MM.1S (cell line): Measurements from ENCODE around the gene PRR3.

Experiments used
- DNase-seq: peaks from one replicate; pipeline ENCODE4 v3.0.0-alpha.2; 2015
- H2AFZ ChIP-seq: fragments of 300-600 bp; sonication (generic); 2 replicates; pipeline ENCODE4 v1.6.0; 2016; ENCODE audit warnings: antibody characterized with exemption, low read length
- H3F3A ChIP-seq: fragments of 300-600 bp; sonication (generic); 2 replicates; pipeline ENCODE4 v1.6.1; 2016; ENCODE audit warnings: mild to moderate bottlenecking, antibody characterized with exemption, low read length, moderate library complexity, mixed read lengths; ENCODE audit not compliant: insufficient read depth
- H3K27ac ChIP-seq: fragments of 300-600 bp; sonication (generic); 2 replicates; pipeline ENCODE4 v1.5.1; 2016; ENCODE audit warnings: mild to moderate bottlenecking, low read length
- H3K27me3 ChIP-seq: fragments of 300-600 bp; sonication (generic); replicated peaks from 2 replicates; pipeline ENCODE4 v1.6.0; 2016; ENCODE audit warnings: low read length; ENCODE audit not compliant: insufficient read depth
- H3K36me3 ChIP-seq: fragments of 300-600 bp; sonication (generic); replicated peaks from 2 replicates; pipeline ENCODE4 v1.6.1; 2016; ENCODE audit warnings: mild to moderate bottlenecking, low read length, mixed read lengths; ENCODE audit not compliant: insufficient read depth
- H3K4me1 ChIP-seq: fragments of 300-600 bp; sonication (generic); 2 replicates; pipeline ENCODE4 v1.6.1; 2016; ENCODE audit warnings: low read length, mixed read lengths
- H3K4me2 ChIP-seq: fragments of 300-600 bp; sonication (generic); 2 replicates; pipeline ENCODE4 v1.6.0; 2016; ENCODE audit warnings: low read depth, low read length
- H3K4me3 ChIP-seq: fragments of 300-600 bp; sonication (generic); 2 replicates; pipeline ENCODE4 v1.5.1; 2016; ENCODE audit warnings: low read length, mixed read lengths
- H3K79me2 ChIP-seq: fragments of 300-600 bp; sonication (generic); 2 replicates; pipeline ENCODE4 v1.6.1; 2016; ENCODE audit warnings: mixed run types, low read length, mixed read lengths
- H3K9ac ChIP-seq: fragments of 300-600 bp; sonication (generic); 2 replicates; pipeline ENCODE4 v1.6.1; 2016; ENCODE audit warnings: low read length, mixed read lengths
- H3K9me2 ChIP-seq: fragments of 300-600 bp; sonication (generic); replicated peaks from 2 replicates; pipeline ENCODE4 v1.6.1; 2016; ENCODE audit warnings: mild to moderate bottlenecking, low read length, mixed read lengths; ENCODE audit not compliant: insufficient read depth
- H3K9me3 ChIP-seq: fragments of 300-600 bp; sonication (generic); replicated peaks from 2 replicates; pipeline ENCODE4 v1.6.1; 2016; ENCODE audit warnings: mild to moderate bottlenecking, low read length, mixed read lengths; ENCODE audit not compliant: insufficient read depth
- H4K20me1 ChIP-seq: fragments of 300-600 bp; sonication (generic); 2 replicates; pipeline ENCODE4 v1.6.1; 2016; ENCODE audit warnings: mild to moderate bottlenecking, low read length, moderate library complexity, mixed read lengths; ENCODE audit not compliant: insufficient read depth
- EZH2 ChIP-seq: fragments of 300-600 bp; sonication (generic); optimal IDR thresholded peaks from 2 replicates; pipeline ENCODE3; 2017; ENCODE audit warnings: low read depth, mild to moderate bottlenecking, antibody characterized with exemption, low read length, mixed read lengths
- EZH2phosphoT487 ChIP-seq: fragments of 300-600 bp; sonication (generic); IDR thresholded peaks from 2 replicates; pipeline ENCODE4 v1.6.1; 2018; ENCODE audit warnings: antibody characterized with exemption, low read length
- TF ChIP-seq, protein P1 (sequence below): fragments of 300-600 bp; sonication (generic); IDR thresholded peaks from 2 replicates; pipeline ENCODE4 v1.5.1; 2016; ENCODE audit warnings: antibody characterized with exemption, low read length, mixed read lengths

The PRR3 gene

GRCh38 chr6:30578051-30578450 is 21.0 kb downstream of the PRR3 start:
- no peaks in the 10 kb centered on the region for H3K9me3 ChIP-seq
- peaks cover under 1% of the 10 kb centered on the region; the same call in 1 of the 2 replicates for H3F3A ChIP-seq
- TF ChIP-seq EZH2phosphoT487: no peak
- TF ChIP-seq EZH2: no peak
- TF ChIP-seq, protein P1, sequence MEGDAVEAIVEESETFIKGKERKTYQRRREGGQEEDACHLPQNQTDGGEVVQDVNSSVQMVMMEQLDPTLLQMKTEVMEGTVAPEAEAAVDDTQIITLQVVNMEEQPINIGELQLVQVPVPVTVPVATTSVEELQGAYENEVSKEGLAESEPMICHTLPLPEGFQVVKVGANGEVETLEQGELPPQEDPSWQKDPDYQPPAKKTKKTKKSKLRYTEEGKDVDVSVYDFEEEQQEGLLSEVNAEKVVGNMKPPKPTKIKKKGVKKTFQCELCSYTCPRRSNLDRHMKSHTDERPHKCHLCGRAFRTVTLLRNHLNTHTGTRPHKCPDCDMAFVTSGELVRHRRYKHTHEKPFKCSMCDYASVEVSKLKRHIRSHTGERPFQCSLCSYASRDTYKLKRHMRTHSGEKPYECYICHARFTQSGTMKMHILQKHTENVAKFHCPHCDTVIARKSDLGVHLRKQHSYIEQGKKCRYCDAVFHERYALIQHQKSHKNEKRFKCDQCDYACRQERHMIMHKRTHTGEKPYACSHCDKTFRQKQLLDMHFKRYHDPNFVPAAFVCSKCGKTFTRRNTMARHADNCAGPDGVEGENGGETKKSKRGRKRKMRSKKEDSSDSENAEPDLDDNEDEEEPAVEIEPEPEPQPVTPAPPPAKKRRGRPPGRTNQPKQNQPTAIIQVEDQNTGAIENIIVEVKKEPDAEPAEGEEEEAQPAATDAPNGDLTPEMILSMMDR: no peak
- no peak for DNase-seq
- H3K4me1 ChIP-seq: peaks cover 8% of the 10 kb centered on the region
- H3K9ac ChIP-seq: no peak overlapping the region
- no peak overlapping the region for H3K27ac ChIP-seq
- peaks cover 5% of the 10 kb centered on the region; the same call in 1 of the 2 replicates for H4K20me1 ChIP-seq
- no peaks in the 10 kb centered on the region for H3K9me2 ChIP-seq
- peaks cover 44% of the 10 kb centered on the region for H3K79me2 ChIP-seq
- no peaks in the 10 kb centered on the region for H3K27me3 ChIP-seq
- no peak overlapping the region for H2AFZ ChIP-seq
- no peak overlapping the region for H3K4me2 ChIP-seq
- H3K36me3 ChIP-seq: peaks cover 4% of the 10 kb centered on the region
- H3K4me3 ChIP-seq: no peak overlapping the region

DNA sequence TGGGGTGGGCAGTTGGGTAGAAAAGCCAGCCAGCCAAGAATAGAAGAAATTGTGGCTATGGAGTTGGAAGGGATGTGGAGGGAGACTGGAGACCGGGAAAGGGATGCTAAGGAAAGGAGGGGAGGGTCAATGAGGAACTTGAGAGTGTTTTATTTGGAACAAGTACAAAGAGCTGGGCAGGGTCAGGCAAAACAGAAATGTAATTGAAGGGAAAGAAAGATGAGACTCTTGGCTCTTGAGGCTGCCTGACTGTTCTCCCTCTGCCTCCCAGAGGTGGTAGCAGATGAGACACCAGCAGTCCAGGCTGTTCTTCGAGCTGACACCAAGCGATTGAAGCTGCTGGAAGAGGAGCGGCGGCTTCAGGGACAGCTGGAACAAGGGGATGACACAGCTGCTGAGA is 26.8 kb downstream of the PRR3 start:
- TF ChIP-seq, protein P1: no peak
- TF ChIP-seq EZH2phosphoT487 (no peak), EZH2 (no peak)
- H4K20me1 ChIP-seq: no peaks in the 10 kb centered on the region
- H3K27ac ChIP-seq: no peak overlapping the region
- H2AFZ ChIP-seq: no peak overlapping the region
- no peaks in the 10 kb centered on the region for H3K27me3 ChIP-seq
- H3K4me1 ChIP-seq: no peaks in the 10 kb centered on the region
- H3K9ac ChIP-seq: no peak overlapping the region
- H3K79me2 ChIP-seq: peaks cover 4% of the 10 kb centered on the region; the same call in 1 of the 2 replicates
- H3K9me3 ChIP-seq: no peaks in the 10 kb centered on the region
- no peaks in the 10 kb centered on the region for H3F3A ChIP-seq
- no peak overlapping the region for H3K4me2 ChIP-seq
- no peak overlapping the region for H3K4me3 ChIP-seq
- DNase-seq: no peak
- H3K9me2 ChIP-seq: no peaks in the 10 kb centered on the region
- H3K36me3 ChIP-seq: peaks cover 3% of the 10 kb centered on the region

DNA sequence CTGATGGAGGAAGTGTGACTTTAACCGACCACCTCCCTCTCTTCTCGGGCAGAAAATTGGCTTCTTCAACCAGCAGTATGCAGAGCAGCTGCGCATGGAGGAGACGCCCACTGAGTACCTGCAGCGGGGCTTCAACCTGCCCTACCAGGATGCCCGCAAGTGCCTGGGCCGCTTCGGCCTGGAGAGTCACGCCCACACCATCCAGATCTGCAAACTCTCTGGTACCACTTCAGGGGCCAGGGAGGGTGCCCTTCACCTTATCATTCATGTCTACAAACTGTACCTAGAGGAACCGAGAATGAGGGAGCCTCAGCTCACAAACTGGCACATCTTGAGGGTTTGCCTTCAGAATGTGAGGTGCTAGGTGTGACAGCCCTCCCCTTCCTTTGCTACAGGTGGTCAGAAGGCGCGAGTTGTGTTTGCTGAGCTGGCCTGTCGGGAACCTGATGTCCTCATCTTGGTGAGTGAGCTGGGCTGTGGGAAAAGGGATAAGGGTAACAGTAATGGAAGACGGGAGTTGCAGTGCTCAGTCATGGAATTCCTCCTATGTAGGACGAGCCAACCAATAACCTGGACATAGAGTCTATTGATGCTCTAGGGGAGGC is 32.8 kb downstream of the PRR3 start:
- no peak for TF ChIP-seq EZH2phosphoT487
- TF ChIP-seq, protein P1: no peak
- no peak for TF ChIP-seq EZH2
- H3F3A ChIP-seq: 0 out of 2 replicates have a peak, but pooled peaks cover 4% of the 10 kb centered on the region
- DNase-seq: no peak
- H3K4me1 ChIP-seq: no peaks in the 10 kb centered on the region
- peaks cover 36% of the 10 kb centered on the region; the same call in 1 of the 2 replicates for H3K79me2 ChIP-seq
- H3K9me3 ChIP-seq: no peaks in the 10 kb centered on the region
- H3K4me3 ChIP-seq: no peak overlapping the region
- H3K9me2 ChIP-seq: no peaks in the 10 kb centered on the region
- no peaks in the 10 kb centered on the region for H3K27me3 ChIP-seq
- H4K20me1 ChIP-seq: no peaks in the 10 kb centered on the region
- no peak overlapping the region for H3K9ac ChIP-seq
- H3K4me2 ChIP-seq: no peak overlapping the region
- no peak overlapping the region for H3K27ac ChIP-seq
- H3K36me3 ChIP-seq: no peaks in the 10 kb centered on the region; the same call in none of the 2 replicates
- no peak overlapping the region for H2AFZ ChIP-seq
